GM19238 (cell line): ENCODE data around the gene ANKRD13D.
A peak's percentile ranks its signal among the peaks of the same experiment; 100 is the strongest.

Experiments used
- DNase-seq: peaks from one replicate; pipeline ENCODE4 v3.0.0; 2011; ENCODE audit warnings: low spot score; ENCODE audit not compliant: insufficient read length

ANKRD13D gene

GRCh38 chr11:67261946-67262681 is 27.0 kb upstream of the ANKRD13D start:
- DNase-seq = no peak

GRCh38 chr11:67262731-67263675 is 26.1 kb upstream of the ANKRD13D start:
- DNase-seq = peak; percentile 90

- DNase-seq = no peak
These were observed 24.8 kb upstream of the ANKRD13D start for GRCh38 chr11:67264260-67264659.

- DNase-seq = no peak
These were observed 24.0 kb upstream of the ANKRD13D start for GRCh38 chr11:67264877-67265632.

GRCh38 chr11:67265633-67266448 is 23.3 kb upstream of the ANKRD13D start:
- DNase-seq = peak; percentile 84

- peak; percentile 60 for DNase-seq
These were observed 22.5 kb upstream of the ANKRD13D start, which contains the start of gene GRK2 for GRCh38 chr11:67266449-67267187. Gene GRK2, plus strand, starts transcription at chr11:67266473. Its CDS starts 227 bp downstream, at chr11:67266700.

GRCh38 chr11:67267188-67268080 is 21.7 kb upstream of the ANKRD13D start:
- DNase-seq = no peak

GRCh38 chr11:67268081-67268961 is 20.8 kb upstream of the ANKRD13D start:
- peak; percentile 85 for DNase-seq

GRCh38 chr11:67268962-67269268 is 20.2 kb upstream of the ANKRD13D start:
- no peak for DNase-seq

- no peak for DNase-seq
These were observed 19.5 kb upstream of the ANKRD13D start for GRCh38 chr11:67269401-67270255.

- DNase-seq = no peak
These were observed 18.6 kb upstream of the ANKRD13D start for GRCh38 chr11:67270256-67271204.

- no peak for DNase-seq
These were observed 17.9 kb upstream of the ANKRD13D start for GRCh38 chr11:67271205-67271540.

- no peak for DNase-seq
These were observed 17.4 kb upstream of the ANKRD13D start for GRCh38 chr11:67271541-67272284.

- DNase-seq = no peak
These were observed 16.5 kb upstream of the ANKRD13D start for GRCh38 chr11:67272327-67273259.
